ENCODE results near the gene LYPD6B.

LYPD6B gene

GRCh38 chr2:149076863-149077412 is 38.4 kb downstream of the LYPD6B start:
- DNase-seq (ENCODE audit: low spot score), result no peak

GRCh38 chr2:149077861-149078260 is 39.4 kb downstream of the LYPD6B start:
- DNase-seq (ENCODE audit: low spot score), result no peak

- no peak for DNase-seq (ENCODE audit: low spot score)
These were observed 41.6 kb downstream of the LYPD6B start for GRCh38 chr2:149080099-149080498.

GRCh38 chr2:149080971-149081370 is 42.5 kb downstream of the LYPD6B start:
- no peak for DNase-seq (ENCODE audit: low spot score)

GRCh38 chr2:149082079-149082478 is 43.6 kb downstream of the LYPD6B start:
- DNase-seq (ENCODE audit: low spot score), result no peak

- DNase-seq (ENCODE audit: low spot score), result no peak
These were observed 44.2 kb downstream of the LYPD6B start for GRCh38 chr2:149082735-149083134.

GRCh38 chr2:149084924-149085795 is 46.7 kb downstream of the LYPD6B start:
- no peak for DNase-seq (ENCODE audit: low spot score)

- no peak for DNase-seq (ENCODE audit: low spot score)
These were observed 49.3 kb downstream of the LYPD6B start for GRCh38 chr2:149087751-149088150.

GRCh38 chr2:149089068-149089467 is 50.6 kb downstream of the LYPD6B start:
- DNase-seq (ENCODE audit: low spot score), result no peak

GRCh38 chr2:149090706-149091105 is 52.2 kb downstream of the LYPD6B start:
- no peak for DNase-seq (ENCODE audit: low spot score)

GRCh38 chr2:149093579-149093978 is 55.1 kb downstream of the LYPD6B start:
- no peak for DNase-seq (ENCODE audit: low spot score)

- DNase-seq (ENCODE audit: low spot score), result no peak
These were observed 55.9 kb downstream of the LYPD6B start for GRCh38 chr2:149094217-149095015.

GRCh38 chr2:149098701-149099100 is 60.2 kb downstream of the LYPD6B start:
- no peak for DNase-seq (ENCODE audit: low spot score)

GRCh38 chr2:149099298-149099697 is 60.8 kb downstream of the LYPD6B start:
- DNase-seq (ENCODE audit: low spot score), result no peak

GRCh38 chr2:149100739-149101699 is 62.5 kb downstream of the LYPD6B start:
- no peak for DNase-seq (ENCODE audit: low spot score)

GRCh38 chr2:149101818-149102217 is 63.3 kb downstream of the LYPD6B start:
- DNase-seq (ENCODE audit: low spot score), result no peak

- no peak for DNase-seq (ENCODE audit: low spot score)
These were observed 64.7 kb downstream of the LYPD6B start for GRCh38 chr2:149103081-149103620.

- DNase-seq (ENCODE audit: low spot score), result no peak
These were observed 65.7 kb downstream of the LYPD6B start for GRCh38 chr2:149104221-149104620.

- DNase-seq (ENCODE audit: low spot score), result no peak
These were observed 73.6 kb downstream of the LYPD6B start for GRCh38 chr2:149112068-149112467.

GRCh38 chr2:149112713-149113112 is 74.2 kb downstream of the LYPD6B start:
- no peak for DNase-seq (ENCODE audit: low spot score)

- DNase-seq (ENCODE audit: low spot score), result no peak
These were observed 77.3 kb downstream of the LYPD6B start for GRCh38 chr2:149115781-149116180.

Measured in activated CD4-positive, alpha-beta T cell treated with anti-CD3 and anti-CD28 coated beads, Interleukin-2, Interleukin-4, amounts not matched to agents 100 ng/mL and 50 ng/mL, durations not matched to agents 16 hours and 8 hours (primary cell).